HG03108 (cell line): ENCODE data around the gene ARID5B.

Source experiments
- ATAC-seq: cut with Tn5 transposase; IDR thresholded peaks from one replicate; pipeline ENCODE4 v1.9.1; 2021; ENCODE audit warnings: moderate library complexity; ENCODE audit not compliant: unreplicated experiment

The ARID5B gene

GRCh38 chr10:62063795-62064472 is 162.4 kb downstream of the ARID5B start:
- no peak for ATAC-seq

GRCh38 chr10:62067560-62067959 is 166.1 kb downstream of the ARID5B start:
- ATAC-seq = no peak

GRCh38 chr10:62068464-62068863 is 167.0 kb downstream of the ARID5B start:
- no peak for ATAC-seq

GRCh38 chr10:62069452-62070178 is 168.1 kb downstream of the ARID5B start:
- ATAC-seq = no peak

GRCh38 chr10:62071846-62072281 is 170.4 kb downstream of the ARID5B start:
- ATAC-seq = no peak

- ATAC-seq = no peak
These were observed 171.4 kb downstream of the ARID5B start for GRCh38 chr10:62072901-62073300.

GRCh38 chr10:62073429-62073828 is 171.9 kb downstream of the ARID5B start:
- no peak for ATAC-seq

GRCh38 chr10:62075414-62075813 is 173.9 kb downstream of the ARID5B start:
- ATAC-seq = no peak

- ATAC-seq = no peak
These were observed 174.4 kb downstream of the ARID5B start for GRCh38 chr10:62075912-62076311.

- no peak for ATAC-seq
These were observed 175.4 kb downstream of the ARID5B start for GRCh38 chr10:62076891-62077290.

GRCh38 chr10:62077330-62078015 is 176.0 kb downstream of the ARID5B start:
- no peak for ATAC-seq

- peak; percentile 50 for ATAC-seq
These were observed 178.5 kb downstream of the ARID5B start for GRCh38 chr10:62079885-62080559.

GRCh38 chr10:62080905-62081304 is 179.4 kb downstream of the ARID5B start:
- ATAC-seq = no peak

- no peak for ATAC-seq
These were observed 180.1 kb downstream of the ARID5B start for GRCh38 chr10:62081341-62082270.

- no peak for ATAC-seq
These were observed 180.8 kb downstream of the ARID5B start for GRCh38 chr10:62082271-62082656.

- ATAC-seq = peak; percentile 46
These were observed 181.4 kb downstream of the ARID5B start for GRCh38 chr10:62082729-62083411.

GRCh38 chr10:62083412-62084267 is 182.1 kb downstream of the ARID5B start:
- peak; percentile 3 for ATAC-seq

- no peak for ATAC-seq
These were observed 183.0 kb downstream of the ARID5B start for GRCh38 chr10:62084451-62084850.

GRCh38 chr10:62085404-62085803 is 183.9 kb downstream of the ARID5B start:
- no peak for ATAC-seq
